H1 (cell line): Measurements from ENCODE around the gene F13B. TPM values are rescaled to one million over a fixed set of nuclear protein-coding genes. Genes with fewer than 3 reads are reported as not detected.

Source experiments
- CTCF ChIA-PET: fragments of 300-600 bp; sonication (Branson Sonifier 250); formaldehyde crosslinking; loops from one replicate; lab custom pipeline; 2021; ENCODE audit not compliant: partially characterized antibody; lab: Charles Lee
- POLR2A ChIA-PET: fragments of 300-600 bp; sonication (Branson Sonifier 250); formaldehyde crosslinking; loops from one replicate; lab custom pipeline; 2021; ENCODE audit warnings: inconsistent platforms; ENCODE audit not compliant: partially characterized antibody; lab: Charles Lee
- DNase-seq, 2 experiments: peaks; one replicate each; pipeline versions ENCODE4 v3.0.0 to v3.0.0-alpha.2; 2010 to 2022; ENCODE audit warnings: low spot score in 2 of 2, low read depth in 1 of 2, mixed read lengths in 1 of 2
- FAIRE-seq: peaks from 2 replicates; lab custom pipeline; 2011; peaks lifted over from hg19 to GRCh38; lab: Jason Lieb, UNC
- H2AFZ ChIP-seq: 2 replicates; pipeline ENCODE4 v1.8.1; 2012; ENCODE audit warnings: low read length, inconsistent platforms
- H2AK5ac ChIP-seq: 2 replicates; pipeline ENCODE4 v1.6.1; 2013; ENCODE audit warnings: low read depth, low read length
- H2BK120ac ChIP-seq: replicated peaks from 2 replicates; pipeline ENCODE3; 2013; ENCODE audit warnings: low read depth, low read length, inconsistent platforms
- H2BK12ac ChIP-seq: 2 replicates; pipeline ENCODE4 v1.6.1; 2013; ENCODE audit warnings: low read depth, low read length
- H2BK15ac ChIP-seq: 2 replicates; pipeline ENCODE4 v1.6.1; 2013; ENCODE audit warnings: low read length
- H2BK20ac ChIP-seq: 2 replicates; pipeline ENCODE4 v1.6.1; 2013; ENCODE audit warnings: low read length
- H2BK5ac ChIP-seq: 2 replicates; pipeline ENCODE4 v1.6.1; 2013; ENCODE audit warnings: low read depth, low read length
- H3K14ac ChIP-seq: 2 replicates; pipeline ENCODE4 v1.6.1; 2013; ENCODE audit warnings: inconsistent platforms; ENCODE audit not compliant: insufficient read length
- H3K18ac ChIP-seq: 2 replicates; pipeline ENCODE4 v1.6.1; 2013; ENCODE audit warnings: low read length; ENCODE audit errors: extremely low read depth
- H3K23ac ChIP-seq: 2 replicates; pipeline ENCODE4 v1.6.1; 2013; ENCODE audit warnings: inconsistent platforms; ENCODE audit not compliant: insufficient read length
- H3K23me2 ChIP-seq: 2 replicates; pipeline ENCODE4 v1.6.1; 2013; ENCODE audit warnings: low read depth, low read length
- H3K27ac ChIP-seq: 2 replicates; pipeline ENCODE4 v1.6.1; 2011; ENCODE audit warnings: low read depth, low read length, inconsistent platforms
- H3K27me3 ChIP-seq, 4 experiments: replicated peaks in 1 of 4; 1 replicate in 1 of 4; 2 replicates in 3 of 4; pipeline versions ENCODE4 v1.6.1 to v1.8.1; 2011 to 2013; ENCODE audit warnings: low read length in 3 of 4, mild to moderate bottlenecking in 3 of 4, inconsistent platforms in 2 of 4, mixed read lengths in 2 of 4, moderate library complexity in 1 of 4; ENCODE audit not compliant: control insufficient read depth in 3 of 4, insufficient read depth in 3 of 4; ENCODE audit errors: extremely low read depth in 1 of 4
- H3K36me3 ChIP-seq, 4 experiments: 2 replicates each; pipeline versions ENCODE4 v1.6.1 to v1.8.1; 2011 to 2013; ENCODE audit warnings: mild to moderate bottlenecking in 4 of 4, low read length in 3 of 4, moderate library complexity in 2 of 4, control low read depth in 1 of 4, inconsistent platforms in 1 of 4; ENCODE audit not compliant: insufficient read depth in 4 of 4, control insufficient read depth in 2 of 4
- H3K4ac ChIP-seq: replicated peaks from 2 replicates; pipeline ENCODE3; 2013; ENCODE audit warnings: low read length, low read depth, mixed read lengths, inconsistent platforms; ENCODE audit not compliant: insufficient read length
- H3K4me1 ChIP-seq, 4 experiments: replicated peaks in 1 of 4; 1 replicate in 1 of 4; 2 replicates in 3 of 4; pipeline versions ENCODE4 v1.6.1 to v1.8.1; 2011 to 2013; ENCODE audit warnings: low read length in 3 of 4, inconsistent platforms in 2 of 4, mixed read lengths in 1 of 4; ENCODE audit not compliant: insufficient read depth in 4 of 4, control insufficient read depth in 3 of 4
- H3K4me2 ChIP-seq, 2 experiments: 2 replicates each; pipeline versions ENCODE4 v1.6.1 to v1.8.1; 2011 to 2013; ENCODE audit warnings: low read depth in 2 of 2, low read length in 2 of 2, control low read depth in 1 of 2, inconsistent platforms in 1 of 2, mild to moderate bottlenecking in 1 of 2; ENCODE audit not compliant: insufficient read depth in 1 of 2
- H3K4me3 ChIP-seq, 4 experiments: fragments of 200-600, 300-600 bp in 1 of 4; sonication (generic), shearing (Covaris generic), sonication (Bioruptor Twin) in 1 of 4; 2 replicates each; pipeline versions ENCODE4 v1.5.1 to v1.8.1; 2011 to 2016; ENCODE audit warnings: low read length in 4 of 4, low read depth in 3 of 4, control low read depth in 2 of 4, inconsistent platforms in 2 of 4, mild to moderate bottlenecking in 2 of 4, mixed read lengths in 1 of 4, moderate library complexity in 1 of 4; ENCODE audit not compliant: insufficient read depth in 2 of 4; ENCODE audit errors: extremely low read depth in 1 of 4
- H3K56ac ChIP-seq: replicated peaks from 2 replicates; pipeline ENCODE3; 2013; ENCODE audit warnings: low read depth, mild to moderate bottlenecking, mixed read lengths, low read length, inconsistent platforms; ENCODE audit not compliant: insufficient read length
- H3K79me1 ChIP-seq: 2 replicates; pipeline ENCODE4 v1.6.1; 2013; ENCODE audit warnings: low read depth, low read length, control low read depth
- H3K79me2 ChIP-seq, 2 experiments: 2 replicates each; pipeline versions ENCODE4 v1.6.1 to v1.8.1; 2012 to 2013; ENCODE audit warnings: low read length in 2 of 2, mild to moderate bottlenecking in 2 of 2, inconsistent platforms in 1 of 2; ENCODE audit not compliant: insufficient read depth in 2 of 2, control insufficient read depth in 1 of 2
- H3K9ac ChIP-seq, 4 experiments: replicated peaks in 1 of 4; 1 replicate in 1 of 4; 2 replicates in 3 of 4; pipeline versions ENCODE4 v1.6.1 to v1.8.1; 2011 to 2013; ENCODE audit warnings: low read depth in 3 of 4, low read length in 3 of 4, control low read depth in 2 of 4, mild to moderate bottlenecking in 2 of 4, moderate library complexity in 2 of 4, inconsistent platforms in 1 of 4; ENCODE audit errors: extremely low read depth in 1 of 4
- H3K9me3 ChIP-seq, 2 experiments: 2 replicates each; pipeline versions ENCODE4 v1.6.1 to v1.8.1; 2012 to 2013; ENCODE audit warnings: mild to moderate bottlenecking in 2 of 2, moderate library complexity in 2 of 2, control low read depth in 1 of 2, inconsistent platforms in 1 of 2, low read depth in 1 of 2, low read length in 1 of 2, mixed read lengths in 1 of 2; ENCODE audit not compliant: insufficient read depth in 2 of 2
- H4K20me1 ChIP-seq, 2 experiments: replicated peaks in 1 of 2; 2 replicates each; pipeline versions ENCODE3 to v1.8.1; 2011 to 2013; ENCODE audit warnings: inconsistent platforms in 2 of 2, low read length in 2 of 2, mild to moderate bottlenecking in 1 of 2; ENCODE audit not compliant: insufficient read depth in 2 of 2, control insufficient read depth in 1 of 2
- H4K5ac ChIP-seq: 2 replicates; pipeline ENCODE4 v1.6.1; 2013; ENCODE audit warnings: low read length, low read depth, mixed read lengths, inconsistent platforms; ENCODE audit not compliant: insufficient read length
- H4K8ac ChIP-seq: 2 replicates; pipeline ENCODE4 v1.8.0; 2013; ENCODE audit warnings: mild to moderate bottlenecking, moderate library complexity, low read length, inconsistent platforms; ENCODE audit not compliant: insufficient read depth; ENCODE audit errors: extremely low read depth
- H4K91ac ChIP-seq: replicated peaks from 2 replicates; pipeline ENCODE3; 2013; ENCODE audit warnings: low read length, mixed read lengths, inconsistent platforms; ENCODE audit not compliant: insufficient read length
- BACH1 ChIP-seq: IDR thresholded peaks from 2 replicates; pipeline ENCODE4 v1.6.1; 2012; ENCODE audit warnings: low read length, improper control_type of control experiment
- CREB1 ChIP-seq: IDR thresholded peaks from 2 replicates; pipeline ENCODE4 v1.6.1; 2012; ENCODE audit warnings: inconsistent platforms
- HDAC2 ChIP-seq, 2 experiments: fragments of 300-600 bp in 1 of 2; sonication (generic) in 1 of 2; IDR thresholded peaks; 2 replicates each; pipeline ENCODE4 v1.6.1; 2011 to 2012; ENCODE audit warnings: low read depth in 2 of 2, low read length in 2 of 2, mild to moderate bottlenecking in 2 of 2, moderate library complexity in 2 of 2, borderline replicate concordance in 1 of 2, inconsistent platforms in 1 of 2
- POLR2A ChIP-seq, 2 experiments: IDR thresholded peaks; 1 replicate in 1 of 2; 2 replicates in 1 of 2; pipeline ENCODE4 v1.6.1; 2011; ENCODE audit warnings: low read depth in 2 of 2, low read length in 2 of 2, mild to moderate bottlenecking in 2 of 2; ENCODE audit errors: control extremely low read depth in 1 of 2
- TAF1 ChIP-seq: IDR thresholded peaks from 2 replicates; pipeline ENCODE4 v1.6.1; 2011; ENCODE audit warnings: mild to moderate bottlenecking, low read depth, low read length
- polyA plus RNA-seq, 7 experiments: library from polyadenylated mRNA; depleted of rRNA in 3 of 7; stranded (reverse) in 5 of 7; unstranded in 2 of 7; fragments of >200 nt in 5 of 7; fragments of 200-250 nt in 2 of 7; gene quantifications; 1 replicate in 5 of 7; 2 replicates in 1 of 7; 4 replicates in 1 of 7; pipeline versions ENCODE4 v1.2.1 to v1.2.3, GENCODE V29; 2011 to 2013; ENCODE audit warnings: missing spikeins in 2 of 7, mixed read lengths in 2 of 7
- total RNA-seq: library from RNA; stranded (reverse); fragmentation: NEBNext Ultra II Directional; extraction: Animal tissue kit (Norgen Biotek cat#: 25700); gene quantifications from 2 replicates; pipeline ENCODE4 v1.2.1, GENCODE V29; 2021

The F13B gene
- total and polyA plus RNA-seq, 2 of the 8 experiments (the other 6 are each of a cell fraction or from before 2014, with no cell fraction given), result not detected

DNA sequence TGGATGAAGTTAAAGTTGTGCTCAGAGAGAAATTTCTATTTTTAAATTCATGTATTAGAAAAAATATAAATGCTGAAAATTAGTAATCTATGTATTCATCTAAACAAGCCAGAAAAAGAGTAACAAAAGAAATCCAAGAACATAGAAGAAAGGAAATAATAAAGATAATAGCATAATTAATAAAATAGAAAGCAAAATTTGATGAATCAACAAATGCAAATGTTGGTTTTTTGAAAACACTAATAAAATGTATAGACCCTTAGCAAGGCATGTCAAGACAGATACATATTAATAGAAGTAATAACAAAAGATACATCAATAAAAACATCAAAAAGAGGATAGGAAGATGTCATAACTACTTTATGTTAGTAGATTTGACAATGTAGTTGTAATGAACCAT lies 18.0 kb downstream of the F13B start:
- Histone ChIP-seq H3K4me1 (no peaks in the 10 kb centered on the region), H3K79me1 (no peaks in the 10 kb centered on the region)

More for the DNA sequence above, 18.0 kb downstream of the F13B start:
- Histone ChIP-seq H3K23ac (no peak overlapping the region), H2BK5ac (no peak overlapping the region), H3K27ac (no peak overlapping the region), H3K9ac (no peak overlapping the region), H3K4me2 (no peak overlapping the region), H3K36me3 (no peaks in the 10 kb centered on the region), H3K9me3 (no peaks in the 10 kb centered on the region), H2BK120ac (no peak overlapping the region), H4K5ac (no peak overlapping the region), H3K23me2 (no peaks in the 10 kb centered on the region), H2AK5ac (no peak overlapping the region), H3K4ac (no peak overlapping the region), H4K91ac (no peak overlapping the region), H2BK12ac (no peak overlapping the region), H4K20me1 (no peaks in the 10 kb centered on the region), H2BK15ac (no peak overlapping the region), H3K79me2 (no peaks in the 10 kb centered on the region), H2AFZ (no peak overlapping the region), H3K4me3 (no peak overlapping the region), H3K27me3 (no peaks in the 10 kb centered on the region), H3K14ac (no peak overlapping the region), H4K8ac (no peak overlapping the region), H3K18ac (no peak overlapping the region), H3K56ac (no peak overlapping the region), H2BK20ac (no peak overlapping the region)
- FAIRE-seq (no peak), DNase-seq (no peak)
- CTCF ChIA-PET, result no interaction called here
- no peak for TF ChIP-seq BACH1
- no peak for TF ChIP-seq POLR2A (IDR thresholded peaks at IDR 0.05; ENCODE audit: control extremely low read depth in 1 of 2, low read depth in 2 of 2, low read length in 2 of 2)
- no peak for TF ChIP-seq HDAC2 (IDR thresholded peaks at IDR 0.05; ENCODE audit: borderline replicate concordance in 1 of 2, low read depth in 2 of 2, low read length in 2 of 2)
- no peak for TF ChIP-seq CREB1
- no peak for TF ChIP-seq TAF1
- POLR2A ChIA-PET, result no interaction called here
